Measurements from ENCODE around the gene C2orf66.

Gene C2orf66

GRCh38 chr2:196809260-196809659 is at the start of gene C2orf66:
TSS of gene C2orf66 (minus strand) at chr2:196809355. CDS start at chr2:196809336, 19 bp downstream.
- H3K4me3 Mint-ChIP-seq: no peak within 1 kb of the TSS
- no peaks in the 10 kb centered on the region for H3K4me1 Mint-ChIP-seq

GRCh38 chr2:196854629-196855028 is 45.5 kb upstream of the C2orf66 start:
- Mint-ChIP-seq H3K4me1 (no peaks in the 10 kb centered on the region), H3K4me3 (no peak overlapping the region), H3K27ac (no peak overlapping the region), H3K36me3 (peaks cover 29% of the 10 kb centered on the region), H3K9me3 (peaks cover 6% of the 10 kb centered on the region)
- DNase-seq (ENCODE audit: low spot score in 2 of 2): no peak
- ATAC-seq: no peak

More at GRCh38 chr2:196809260-196809659, at the start of gene C2orf66:
- Mint-ChIP-seq H3K36me3 (no peaks in the 10 kb centered on the region), H3K27ac (no peak within 1 kb of the TSS), H3K9me3 (no peaks in the 10 kb centered on the region)
- no peak for DNase-seq (ENCODE audit: low spot score in 2 of 2)
- ATAC-seq: no peak

GRCh38 chr2:196853301-196854087 is 44.3 kb upstream of the C2orf66 start:
- H3K4me1 Mint-ChIP-seq: no peaks in the 10 kb centered on the region

GRCh38 chr2:196851088-196851487 is 41.9 kb upstream of the C2orf66 start:
- no peaks in the 10 kb centered on the region for H3K4me1 Mint-ChIP-seq
- H3K27ac Mint-ChIP-seq: no peak overlapping the region
- H3K36me3 Mint-ChIP-seq: peaks cover 8% of the 10 kb centered on the region
- H3K4me3 Mint-ChIP-seq: no peak overlapping the region
- H3K9me3 Mint-ChIP-seq: no peaks in the 10 kb centered on the region
- DNase-seq (ENCODE audit: low spot score in 2 of 2): no peak
- no peak for ATAC-seq

More at GRCh38 chr2:196853301-196854087, 44.3 kb upstream of the C2orf66 start:
- DNase-seq (ENCODE audit: low spot score in 2 of 2) (no peak), ATAC-seq (no peak)
- Mint-ChIP-seq H3K27ac (no peak overlapping the region), H3K4me3 (no peak overlapping the region), H3K36me3 (peaks cover 17% of the 10 kb centered on the region), H3K9me3 (peaks cover 2% of the 10 kb centered on the region)

GRCh38 chr2:196849895-196850294 is 40.7 kb upstream of the C2orf66 start:
- Mint-ChIP-seq H3K27ac (no peak overlapping the region), H3K36me3 (peaks cover 19% of the 10 kb centered on the region), H3K4me1 (no peaks in the 10 kb centered on the region), H3K9me3 (no peaks in the 10 kb centered on the region), H3K4me3 (no peak overlapping the region)
- ATAC-seq: no peak
- DNase-seq (ENCODE audit: low spot score in 2 of 2): no peak

GRCh38 chr2:196846295-196846694 is 37.1 kb upstream of the C2orf66 start:
- ATAC-seq (no peak), DNase-seq (ENCODE audit: low spot score in 2 of 2) (no peak)
- Mint-ChIP-seq H3K36me3 (peaks cover 52% of the 10 kb centered on the region), H3K4me3 (no peak overlapping the region), H3K4me1 (no peaks in the 10 kb centered on the region), H3K9me3 (no peaks in the 10 kb centered on the region), H3K27ac (no peak overlapping the region)

GRCh38 chr2:196845371-196845770 is 36.2 kb upstream of the C2orf66 start:
- Mint-ChIP-seq H3K36me3 (peaks cover 57% of the 10 kb centered on the region), H3K27ac (no peak overlapping the region), H3K9me3 (no peaks in the 10 kb centered on the region), H3K4me3 (no peak overlapping the region), H3K4me1 (no peaks in the 10 kb centered on the region)
- no peak for DNase-seq (ENCODE audit: low spot score in 2 of 2)
- no peak for ATAC-seq

- DNase-seq (ENCODE audit: low spot score in 2 of 2): no peak
- no peak overlapping the region for H3K27ac Mint-ChIP-seq
- H3K4me1 Mint-ChIP-seq: no peaks in the 10 kb centered on the region
- H3K36me3 Mint-ChIP-seq: peaks cover 60% of the 10 kb centered on the region
- no peak overlapping the region for H3K4me3 Mint-ChIP-seq
- H3K9me3 Mint-ChIP-seq: no peaks in the 10 kb centered on the region
- no peak for ATAC-seq
Measured at GRCh38 chr2:196840171-196840570, 31.0 kb upstream of the C2orf66 start.

- ATAC-seq (no peak), DNase-seq (ENCODE audit: low spot score in 2 of 2) (no peak)
- Mint-ChIP-seq H3K27ac (no peak overlapping the region), H3K4me1 (no peaks in the 10 kb centered on the region), H3K4me3 (no peak overlapping the region), H3K36me3 (peaks cover 57% of the 10 kb centered on the region), H3K9me3 (no peaks in the 10 kb centered on the region)
Measured at GRCh38 chr2:196839574-196839973, 30.4 kb upstream of the C2orf66 start.

GRCh38 chr2:196836440-196836839 is 27.3 kb upstream of the C2orf66 start:
- no peak overlapping the region for H3K27ac Mint-ChIP-seq

GRCh38 chr2:196830701-196831100 is 21.5 kb upstream of the C2orf66 start:
- Mint-ChIP-seq H3K36me3 (peaks cover 2% of the 10 kb centered on the region), H3K4me1 (no peaks in the 10 kb centered on the region), H3K4me3 (no peak overlapping the region), H3K9me3 (no peaks in the 10 kb centered on the region), H3K27ac (no peak overlapping the region)
- ATAC-seq (no peak), DNase-seq (ENCODE audit: low spot score in 2 of 2) (no peak)

More at GRCh38 chr2:196836440-196836839, 27.3 kb upstream of the C2orf66 start:
- H3K4me1 Mint-ChIP-seq: no peaks in the 10 kb centered on the region
- H3K4me3 Mint-ChIP-seq: no peak overlapping the region
- ATAC-seq (no peak), DNase-seq (ENCODE audit: low spot score in 2 of 2) (no peak)
- peaks cover 28% of the 10 kb centered on the region for H3K36me3 Mint-ChIP-seq
- H3K9me3 Mint-ChIP-seq: no peaks in the 10 kb centered on the region

GRCh38 chr2:196827356-196827755 is 18.2 kb upstream of the C2orf66 start:
- no peak for ATAC-seq
- Mint-ChIP-seq H3K9me3 (no peaks in the 10 kb centered on the region), H3K4me3 (no peak overlapping the region)

GRCh38 chr2:196823750-196824522 is 14.8 kb upstream of the C2orf66 start:
- no peak for DNase-seq (ENCODE audit: low spot score in 2 of 2)
- no peak overlapping the region for H3K27ac Mint-ChIP-seq
- peaks cover 2% of the 10 kb centered on the region for H3K9me3 Mint-ChIP-seq
- H3K4me3 Mint-ChIP-seq: no peak overlapping the region
- no peaks in the 10 kb centered on the region for H3K36me3 Mint-ChIP-seq
- no peaks in the 10 kb centered on the region for H3K4me1 Mint-ChIP-seq
- no peak for ATAC-seq

More at GRCh38 chr2:196827356-196827755, 18.2 kb upstream of the C2orf66 start:
- H3K27ac Mint-ChIP-seq: no peak overlapping the region
- no peaks in the 10 kb centered on the region for H3K4me1 Mint-ChIP-seq
- DNase-seq (ENCODE audit: low spot score in 2 of 2): no peak
- no peaks in the 10 kb centered on the region for H3K36me3 Mint-ChIP-seq

GRCh38 chr2:196821195-196821594 is 12.0 kb upstream of the C2orf66 start:
- no peak for DNase-seq (ENCODE audit: low spot score in 2 of 2)
- Mint-ChIP-seq H3K36me3 (no peaks in the 10 kb centered on the region), H3K4me3 (no peak overlapping the region), H3K27ac (no peak overlapping the region), H3K4me1 (no peaks in the 10 kb centered on the region), H3K9me3 (peaks cover 6% of the 10 kb centered on the region)
- ATAC-seq: no peak

- DNase-seq (ENCODE audit: low spot score in 2 of 2) (no peak), ATAC-seq (no peak)
- Mint-ChIP-seq H3K4me1 (no peaks in the 10 kb centered on the region), H3K9me3 (no peaks in the 10 kb centered on the region), H3K27ac (no peak overlapping the region), H3K36me3 (no peaks in the 10 kb centered on the region), H3K4me3 (no peak overlapping the region)
Measured at GRCh38 chr2:196808083-196808665, 981 bp downstream of the C2orf66 start.
